Measurements from ENCODE around the gene SLC39A2.
"Not testable (repeated sequence)": the region's sequence is repeated elsewhere in the genome, so short reads cannot be mapped to it uniquely, and the experiment has no call there.

The SLC39A2 gene

GRCh38 chr14:21026274-21026987, 27.3 kb downstream of the SLC39A2 start:
- no peak for DNase-seq

- no peak for DNase-seq
Observed at GRCh38 chr14:21026988-21027315, 27.9 kb downstream of the SLC39A2 start.

DNA sequence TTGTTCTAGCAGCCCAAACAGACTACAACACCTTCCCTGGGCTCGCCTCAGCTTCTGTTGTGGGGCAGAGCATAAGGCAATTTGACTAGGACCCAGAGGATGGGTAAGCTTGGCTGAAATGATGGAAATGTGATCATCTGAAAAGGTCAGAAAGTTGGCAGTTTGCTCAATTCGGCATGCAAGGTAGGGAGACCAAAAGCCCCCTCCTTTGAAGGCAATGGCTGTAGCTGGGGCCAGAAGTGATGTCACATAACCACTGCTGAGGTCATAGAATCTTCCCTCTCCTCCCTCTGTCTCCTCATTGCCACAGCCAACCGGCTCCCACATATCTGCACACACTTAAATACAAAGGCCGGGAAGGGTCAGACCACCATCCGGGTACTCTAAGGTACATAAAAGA, 30.8 kb downstream of the SLC39A2 start, which contains the start of gene TPPP2:
TSS of gene TPPP2 (plus strand) at position 301 of the 400 bp plus-strand sequence. CDS start 365 bp downstream, outside the sequence.
- no peak for DNase-seq

DNA sequence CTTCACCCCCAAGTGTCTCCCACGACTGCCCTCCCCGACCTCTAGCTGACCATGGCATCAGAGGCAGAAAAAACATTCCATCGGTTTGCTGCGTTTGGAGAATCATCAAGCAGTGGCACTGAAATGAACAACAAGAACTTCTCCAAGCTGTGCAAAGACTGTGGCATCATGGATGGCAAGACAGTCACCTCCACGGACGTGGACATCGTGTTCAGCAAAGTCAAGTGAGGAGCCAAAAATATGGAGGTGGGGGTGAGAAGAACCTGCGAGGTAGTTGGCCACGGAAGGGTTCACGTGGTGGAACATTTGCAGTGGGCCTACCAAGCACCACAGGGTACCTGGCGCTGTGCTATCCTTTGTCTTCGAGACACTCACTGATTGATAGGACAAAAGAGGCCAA, 31.4 kb downstream of the SLC39A2 start:
- no peak for DNase-seq

- no peak for DNase-seq
Observed at GRCh38 chr14:21032326-21033132, 33.4 kb downstream of the SLC39A2 start.

DNA sequence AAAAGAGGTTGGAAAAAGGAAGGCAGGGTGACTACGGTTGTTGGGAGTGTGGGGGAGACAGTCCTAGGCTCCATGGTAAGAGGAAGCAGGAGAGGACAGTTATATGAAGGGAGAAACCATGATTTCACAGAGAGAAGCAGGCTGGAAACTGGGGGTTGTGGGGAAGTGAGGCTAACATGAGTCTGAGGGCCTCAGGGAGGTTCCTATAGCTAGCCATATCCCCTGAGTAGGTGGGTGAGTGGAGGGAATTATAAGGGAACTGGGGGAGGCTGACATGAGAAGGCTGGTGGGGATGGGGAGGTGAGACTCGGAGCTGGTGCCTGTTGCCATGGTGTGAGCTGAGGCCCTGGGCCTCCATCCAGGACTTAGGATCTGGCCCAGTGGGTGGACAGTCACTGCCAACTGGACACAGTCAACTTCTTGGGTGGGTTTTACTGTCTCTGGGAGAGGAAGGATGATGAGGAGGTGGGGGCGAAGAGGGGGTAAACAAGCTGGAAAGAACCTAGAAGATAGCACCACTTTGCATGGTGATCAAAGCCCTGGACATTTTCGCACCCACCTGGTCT, 34.1 kb downstream of the SLC39A2 start:
- no peak for DNase-seq

DNA sequence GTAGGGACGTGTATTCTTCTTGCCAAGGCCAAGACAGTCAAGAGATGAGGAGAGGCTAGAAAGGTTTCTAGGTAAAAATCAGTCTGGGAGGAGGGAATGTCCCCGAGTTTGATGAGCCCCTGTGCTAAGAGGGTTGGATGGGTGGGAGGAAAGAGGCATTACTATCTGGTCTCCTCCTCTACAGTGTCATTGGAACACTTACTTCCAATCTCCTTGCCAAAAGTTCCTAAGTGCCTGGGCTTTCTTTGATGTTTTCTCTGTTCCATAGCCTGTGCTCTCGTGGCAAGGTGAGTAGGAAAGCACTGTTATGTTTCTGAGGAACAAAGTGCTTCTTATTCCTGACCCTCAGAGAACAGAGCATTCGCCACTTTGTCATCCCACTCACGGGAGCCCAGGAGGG, 35.6 kb downstream of the SLC39A2 start, which contains the start of gene RNASE13:
TSS of gene RNASE13 (minus strand) at position 101 of the 400 bp plus-strand sequence. CDS start 519 bp downstream, outside the sequence.
- no peak for DNase-seq

- no peak for DNase-seq
Observed at GRCh38 chr14:21036751-21037150, 37.7 kb downstream of the SLC39A2 start.

GRCh38 chr14:21037156-21037555, 38.1 kb downstream of the SLC39A2 start:
- DNase-seq, result no peak

DNA sequence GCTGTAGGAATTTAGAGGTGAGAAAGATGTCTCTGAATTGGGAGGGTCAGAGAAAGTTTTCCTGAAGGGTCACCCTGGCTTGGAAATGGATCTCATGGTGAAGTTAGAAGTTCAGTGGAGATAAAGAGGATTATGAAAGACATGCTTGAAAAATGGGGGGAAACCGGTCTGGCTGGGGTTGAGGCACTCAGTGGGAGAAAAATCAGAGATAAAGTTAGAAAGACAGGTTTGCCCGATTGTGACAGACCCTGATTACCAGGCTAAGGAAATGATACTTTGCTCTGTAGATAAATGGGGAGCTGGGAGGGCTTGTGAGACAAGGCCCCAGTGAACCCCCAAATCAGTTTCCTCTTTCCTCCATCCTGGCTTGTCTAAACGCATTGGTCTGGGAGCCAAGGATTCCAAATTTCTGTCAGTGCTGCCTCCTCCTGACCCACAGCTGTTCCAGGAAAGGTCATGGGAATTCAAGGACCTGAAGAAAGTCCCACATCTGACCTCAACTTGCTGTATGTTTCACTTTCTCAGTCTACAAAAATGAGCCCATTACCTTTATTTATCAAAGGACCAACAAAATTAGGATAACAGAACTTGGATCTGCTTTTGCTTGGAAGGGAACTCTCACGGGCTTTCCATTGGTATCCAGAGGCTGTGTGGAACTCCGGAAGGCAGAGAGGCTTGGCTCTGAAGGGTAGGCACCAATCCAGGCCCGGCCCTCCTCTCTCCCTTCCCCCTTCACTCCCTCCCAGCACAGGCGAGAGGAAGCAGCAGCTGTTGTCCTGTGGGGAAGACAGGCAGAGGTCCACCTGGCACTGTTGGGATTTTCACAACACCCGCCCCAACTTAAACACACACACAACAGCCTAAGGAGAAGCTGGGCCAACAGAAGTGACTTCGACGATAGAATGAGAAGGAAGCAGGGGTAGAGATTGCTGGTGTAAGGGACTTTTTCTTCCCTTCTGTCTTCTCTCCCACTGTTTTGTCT, 39.6 kb downstream of the SLC39A2 start:
- peak; percentile 52 for DNase-seq

- DNase-seq, result peak; percentile 21
Observed at GRCh38 chr14:21039585-21040369, 40.7 kb downstream of the SLC39A2 start.

DNA sequence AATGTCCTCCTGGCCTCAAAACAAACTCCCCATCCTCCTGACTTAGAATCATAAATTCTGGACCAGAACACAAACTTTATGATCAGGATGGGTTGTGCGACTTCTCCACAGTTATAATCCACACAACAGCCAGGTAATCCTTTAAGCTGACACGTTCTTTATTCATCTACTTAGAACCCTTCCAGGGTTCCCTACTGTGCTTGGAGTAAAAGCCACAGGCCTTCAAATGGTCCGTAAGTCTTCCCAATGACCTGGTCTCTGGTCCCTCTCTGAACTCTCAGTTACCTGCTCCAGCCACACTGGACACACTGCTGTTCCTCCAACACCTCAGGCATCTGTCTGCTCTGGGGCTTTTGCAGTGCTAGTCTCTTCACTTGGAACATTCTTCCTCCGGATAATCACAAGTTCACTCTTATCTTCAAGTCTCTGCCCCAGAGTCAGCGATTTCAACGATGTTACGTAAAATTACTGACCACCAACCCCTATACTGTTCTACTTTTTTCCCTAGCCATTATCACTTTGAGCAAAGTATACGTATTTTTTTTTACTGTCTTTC, 41.4 kb downstream of the SLC39A2 start:
- DNase-seq, result no peak

- not testable (repeated sequence) for DNase-seq
Observed at GRCh38 chr14:21040941-21041340, 41.8 kb downstream of the SLC39A2 start.

DNA sequence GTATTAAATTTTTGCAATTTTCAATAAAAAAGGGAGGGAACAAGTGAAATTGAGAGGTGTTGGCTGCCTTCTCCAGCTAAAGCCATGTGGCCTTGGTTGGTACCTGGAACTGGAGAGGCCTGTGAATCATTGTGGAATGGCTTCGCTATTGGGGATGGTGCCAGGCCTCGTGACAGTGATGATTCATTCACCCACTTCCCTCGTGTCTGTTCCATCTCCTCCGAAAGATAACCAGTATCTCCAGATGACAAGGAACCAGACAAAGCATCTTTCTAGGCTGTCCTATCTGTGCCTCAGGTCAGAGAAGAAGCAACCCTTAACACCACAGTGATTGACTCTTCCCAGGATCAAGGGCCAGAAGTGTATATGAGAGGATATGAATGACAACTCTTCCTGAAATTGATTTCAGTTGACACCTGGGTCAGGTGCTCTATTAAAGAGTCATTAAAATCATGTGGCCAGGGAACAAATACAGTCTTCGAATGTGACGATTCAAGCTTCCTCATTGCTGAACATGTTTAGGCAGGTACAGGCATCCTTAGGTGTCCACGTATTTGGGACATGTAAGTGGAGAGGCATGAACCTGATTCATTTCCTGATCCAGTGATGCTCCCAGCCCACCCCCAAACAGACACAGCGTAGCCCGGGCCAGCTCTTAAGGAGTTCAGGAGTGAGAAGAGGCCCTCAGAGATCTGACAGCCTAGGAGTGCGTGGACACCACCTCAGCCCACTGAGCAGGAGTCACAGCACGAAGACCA, 42.8 kb downstream of the SLC39A2 start, which contains the start of gene RNASE7:
TSS of gene RNASE7 (plus strand) at position 687 of the 758 bp plus-strand sequence. CDS start 631 bp downstream, outside the sequence.
- no peak for DNase-seq

DNA sequence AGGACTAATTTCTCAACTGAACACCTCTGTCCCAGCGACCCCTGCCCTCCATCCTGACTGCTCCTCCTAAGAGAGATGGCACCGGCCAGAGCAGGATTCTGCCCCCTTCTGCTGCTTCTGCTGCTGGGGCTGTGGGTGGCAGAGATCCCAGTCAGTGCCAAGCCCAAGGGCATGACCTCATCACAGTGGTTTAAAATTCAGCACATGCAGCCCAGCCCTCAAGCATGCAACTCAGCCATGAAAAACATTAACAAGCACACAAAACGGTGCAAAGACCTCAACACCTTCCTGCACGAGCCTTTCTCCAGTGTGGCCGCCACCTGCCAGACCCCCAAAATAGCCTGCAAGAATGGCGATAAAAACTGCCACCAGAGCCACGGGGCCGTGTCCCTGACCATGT, 43.8 kb downstream of the SLC39A2 start:
- no peak for DNase-seq

DNA sequence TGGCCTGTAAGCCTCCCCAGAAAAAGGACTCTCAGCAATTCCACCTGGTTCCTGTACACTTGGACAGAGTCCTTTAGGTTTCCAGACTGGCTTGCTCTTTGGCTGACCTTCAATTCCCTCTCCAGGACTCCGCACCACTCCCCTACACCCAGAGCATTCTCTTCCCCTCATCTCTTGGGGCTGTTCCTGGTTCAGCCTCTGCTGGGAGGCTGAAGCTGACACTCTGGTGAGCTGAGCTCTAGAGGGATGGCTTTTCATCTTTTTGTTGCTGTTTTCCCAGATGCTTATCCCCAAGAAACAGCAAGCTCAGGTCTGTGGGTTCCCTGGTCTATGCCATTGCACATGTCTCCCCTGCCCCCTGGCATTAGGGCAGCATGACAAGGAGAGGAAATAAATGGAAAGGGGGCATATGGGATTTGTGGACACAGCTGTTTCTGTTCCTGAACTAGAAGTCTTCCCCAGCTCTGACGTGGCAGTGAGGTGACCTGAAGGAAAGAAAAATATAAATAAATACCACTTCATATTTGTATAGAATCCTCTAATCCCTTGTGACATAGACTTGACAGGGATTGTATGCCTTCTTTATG, 44.4 kb downstream of the SLC39A2 start:
- DNase-seq, result no peak

DNA sequence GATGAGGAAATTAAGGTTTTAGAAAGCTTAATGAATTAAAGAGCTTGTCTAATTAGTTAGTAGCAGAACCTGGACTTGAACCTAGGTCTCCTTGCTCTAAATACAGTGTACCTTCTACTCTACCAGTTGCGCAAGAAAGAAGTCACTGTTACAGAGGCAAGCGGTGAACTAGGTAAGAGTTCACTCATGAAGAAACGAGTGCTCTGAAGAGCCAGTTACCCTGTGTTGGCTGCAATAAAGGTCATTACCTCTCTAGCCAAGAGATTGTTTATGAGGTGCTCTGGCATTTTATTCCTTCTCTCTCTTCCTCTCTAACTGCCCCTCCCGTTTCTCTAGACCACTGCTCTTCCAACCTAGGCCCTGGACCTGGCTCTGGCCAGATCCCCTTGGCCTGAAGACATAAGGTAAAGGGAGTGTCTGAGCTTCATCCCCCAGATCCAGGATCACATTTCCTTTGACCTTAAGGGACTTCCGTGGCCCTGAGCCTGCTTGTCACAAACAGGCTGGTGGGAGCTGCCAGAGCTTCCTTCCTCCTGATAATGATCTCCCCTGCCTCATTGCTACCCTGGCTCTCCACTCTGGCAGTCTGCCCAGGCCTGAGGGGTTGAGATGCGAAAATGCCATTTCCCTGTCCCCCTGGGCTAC, 45.0 kb downstream of the SLC39A2 start:
- DNase-seq, result no peak

DNA sequence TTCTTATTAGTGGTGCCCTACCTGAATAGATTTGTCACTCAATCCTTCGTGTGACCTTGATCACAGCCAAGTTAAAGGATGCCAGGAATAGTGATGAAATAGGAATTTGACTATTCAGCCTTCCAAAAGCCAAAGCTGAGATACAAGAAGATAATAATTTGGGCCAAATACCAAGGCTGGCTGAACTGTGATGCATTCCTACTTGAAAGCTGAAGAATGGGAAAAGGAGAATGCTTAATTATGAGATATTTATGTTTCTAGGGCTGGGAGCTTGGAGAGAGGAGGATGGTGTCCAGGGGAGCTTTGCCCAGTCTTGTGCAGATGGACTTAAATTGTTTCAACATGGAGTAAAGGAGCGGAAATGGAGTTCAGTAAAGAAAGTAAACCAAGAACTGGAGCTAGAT, 48.3 kb downstream of the SLC39A2 start:
- no peak for DNase-seq

- no peak for DNase-seq
Observed at GRCh38 chr14:21048638-21049037, 49.5 kb downstream of the SLC39A2 start.

GRCh38 chr14:21049271-21049673, 50.2 kb downstream of the SLC39A2 start:
- no peak for DNase-seq

All from NCI-H774 (cell line).